Measurements from ENCODE around the gene ATXN2. TPM values are rescaled to one million over a fixed set of nuclear protein-coding genes. Genes with fewer than 3 reads are reported as not detected.
A peak's percentile ranks its signal among the peaks of the same experiment; 100 is the strongest.

The ATXN2 gene
- total and polyA plus RNA-seq, 2 of the 4 experiments (the other 2 are of a cell fraction), result 12.4 to 66.5 TPM

DNA sequence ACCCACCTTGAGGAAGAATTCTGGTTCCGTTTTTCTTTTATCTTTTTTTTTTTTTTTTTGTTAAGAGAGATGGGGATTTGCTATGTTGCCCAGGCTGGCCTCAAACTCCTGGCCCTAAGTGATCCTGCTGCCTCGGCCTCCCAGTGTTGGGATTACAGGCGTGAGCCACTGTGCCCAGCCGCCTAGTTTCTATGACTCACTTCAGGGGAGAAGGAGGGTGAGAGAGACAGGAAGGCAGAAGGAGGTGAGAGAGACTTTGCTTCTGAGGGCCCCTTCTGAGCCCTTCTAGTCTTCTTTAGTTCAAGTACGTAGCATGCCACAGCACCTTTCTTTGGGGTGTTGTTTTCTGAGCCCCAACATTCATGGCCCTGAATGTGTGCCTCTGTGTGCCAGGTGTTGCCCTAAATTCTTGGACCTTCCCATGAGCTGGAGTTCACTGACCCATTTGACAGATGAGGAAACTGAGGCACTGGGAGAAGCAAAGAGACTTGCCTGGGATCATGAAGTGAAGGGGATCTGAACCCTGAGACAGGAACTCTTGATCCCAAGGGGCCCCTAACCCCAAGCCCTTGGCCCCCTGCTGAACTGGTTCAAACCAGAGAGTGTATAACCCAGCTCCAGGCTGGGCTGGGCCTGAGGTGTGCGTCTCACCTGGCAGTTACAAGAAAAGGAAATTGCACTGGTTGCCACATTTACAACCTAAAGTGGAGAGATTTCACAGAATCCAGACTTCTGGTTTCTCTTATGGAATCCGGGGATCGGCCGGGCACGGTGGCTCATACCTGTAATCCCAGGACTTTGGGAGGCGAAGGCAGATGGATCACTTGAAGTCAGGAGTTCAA is 172.6 kb downstream of the ATXN2 start (continued):
- TF ChIP-seq CHD1 (IDR thresholded peaks at IDR 0.05; ENCODE audit: low read depth, low read length), result no peak

DNA sequence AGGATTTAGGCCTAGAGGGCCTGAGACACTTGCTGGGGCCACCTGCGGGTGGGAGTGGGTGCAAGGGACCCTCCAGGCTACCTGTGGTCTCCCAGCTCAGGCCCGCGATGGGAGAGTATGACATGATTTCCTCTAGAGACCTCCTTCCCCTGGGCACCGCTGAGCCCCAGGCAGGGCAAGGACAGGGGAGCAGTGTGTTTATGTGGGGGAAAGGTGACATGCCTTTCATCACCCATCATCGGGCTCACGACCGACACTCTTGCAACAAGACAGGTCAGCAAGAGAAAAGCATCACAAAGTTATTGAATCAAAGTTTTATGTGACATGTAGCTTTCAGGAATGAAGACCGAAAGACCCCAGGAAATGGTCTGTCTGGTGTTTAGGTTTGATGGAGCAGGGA is 173.5 kb downstream of the ATXN2 start:
- in situ Hi-C loops (cut with MboI; ENCODE audit: low sequenced_read_pairs), result no loop called here
- WGBS, 2 experiments (ENCODE audit: extremely low coverage in 2 of 2, insufficient read length in 1 of 2), result 83% methylated on average over 1 of the region's 8 CpGs; no CpG with 5 or more reads in 1 of the 2 experiments

More for the DNA sequence above, 173.5 kb downstream of the ATXN2 start:
- ATAC-seq (ENCODE audit: low read depth) (peak; percentile 46), DNase-seq (peak; percentile 39)
- Histone ChIP-seq H2BK15ac (ENCODE audit: low read depth, low read length) (0 out of 3 replicates have a peak overlapping the region, but pooled peaks have one; percentile 18), H4K20me1 (ENCODE audit: insufficient read depth, low read length) (peaks cover 45% of the 10 kb centered on the region), H3K27ac (ENCODE audit: insufficient read depth, low read length) (no peak overlapping the region), H3K4ac (ENCODE audit: low read depth, low read length) (peak overlapping the region; percentile 29; the same call in 1 of the 2 replicates), H3K79me1 (ENCODE audit: low read depth in 1 of 2, low read length in 2 of 2) (peaks cover 38 to 84% of the 10 kb centered on the region in 2 experiments), H3K27me3 (ENCODE audit: control insufficient read depth, insufficient read depth, low read length) (no peaks in the 10 kb centered on the region), H4K91ac (ENCODE audit: insufficient read depth, low read depth, low read length) (no peak overlapping the region), H2BK20ac (ENCODE audit: low read depth, low read length) (no peak overlapping the region), H2AK9ac (replicated peaks; ENCODE audit: low read depth, low read length, poor library complexity) (peak overlapping the region; percentile 16), H4K5ac (ENCODE audit: low read depth, low read length) (no peak overlapping the region), H4K8ac (ENCODE audit: low read depth in 2 of 2, low read length in 2 of 2) (no peak overlapping the region), H3K36me3 (ENCODE audit: control insufficient read depth, insufficient read depth, low read length) (peaks cover 4% of the 10 kb centered on the region), H3K4me1 (ENCODE audit: control insufficient read depth, insufficient read depth, low read length) (peaks cover 12% of the 10 kb centered on the region), H3K14ac (replicated peaks; ENCODE audit: low read depth, low read length) (peak overlapping the region; percentile 61), H3K18ac (ENCODE audit: low read depth, low read length) (no peak overlapping the region), H3K9me1 (ENCODE audit: insufficient read depth, low read length) (peaks cover 18% of the 10 kb centered on the region), H3K23ac (ENCODE audit: low read depth, low read length) (no peak overlapping the region), H3K4me2 (ENCODE audit: low read depth, low read length) (peak overlapping the region; percentile 33; the same call in 1 of the 2 replicates), H3K56ac (ENCODE audit: extremely low read depth, insufficient read depth, low read length) (no peak overlapping the region), H3K4me3 (ENCODE audit: insufficient read depth, low read depth, low read length) (no peak overlapping the region), H2AFZ (replicated peaks; ENCODE audit: low read length, poor library complexity) (no peak overlapping the region), H2BK120ac (ENCODE audit: low read depth, low read length) (no peak overlapping the region), H3K9me3 (ENCODE audit: control insufficient read depth, insufficient read depth, low read length) (no peaks in the 10 kb centered on the region), H2AK5ac (ENCODE audit: low read depth, low read length) (peak overlapping the region; percentile 40; the same call in 1 of the 2 replicates), H2BK5ac (ENCODE audit: low read depth, low read length, poor library complexity, severe bottlenecking) (no peak overlapping the region), H3K9ac (ENCODE audit: low read depth, low read length) (no peak overlapping the region)
- dilution Hi-C loops (cut with HindIII; ENCODE audit: low sequenced_read_pairs, unreplicated experiment) (no loop called here), intact Hi-C loops (cut with micrococcal nuclease) (no loop called here)
- TF ChIP-seq MAFK (IDR thresholded peaks at IDR 0.05; ENCODE audit: low read depth, low read length) (no peak), CEBPB (IDR thresholded peaks at IDR 0.05; ENCODE audit: low read depth, low read length) (peak; percentile 16; the same call in 1 of the 2 replicates)
- no TSS peak for BruUV-seq (replicated peaks)
- POLR2A ChIA-PET (ENCODE audit: unreplicated experiment), result no interaction called here
- CTCF ChIA-PET, result interaction anchor here (0.8 kb wide), 1 partner anchor 23 kb away, joined by 3 read pairs; no protein-coding TSS in a partner anchor
